Endothelial cell of umbilical vein (primary cell): Measurements from ENCODE around the gene GRK1.

Experiments
- CTCF ChIP-seq, 2 donors: IDR thresholded peaks; 1 replicate in 1 of 2; 2 replicates in 1 of 2; pipeline ENCODE4 v1.5.1; 2011; ENCODE audit warnings: low read length in 2 of 2, mild to moderate bottlenecking in 2 of 2, moderate library complexity in 2 of 2, control low read depth in 1 of 2, inconsistent platforms in 1 of 2, low read depth in 1 of 2; ENCODE audit not compliant: insufficient read depth in 1 of 2; ENCODE audit errors: extremely low read depth in 1 of 2
- EZH2 ChIP-seq: IDR thresholded peaks from 2 replicates; pipeline ENCODE4 v1.6.1; 2012; ENCODE audit warnings: borderline replicate concordance, low read depth, mild to moderate bottlenecking, moderate library complexity, low read length, inconsistent platforms; ENCODE audit not compliant: severe bottlenecking
- GATA2 ChIP-seq: IDR thresholded peaks from 2 replicates; pipeline ENCODE4 v1.7.0; 2011; ENCODE audit warnings: low read depth, mild to moderate bottlenecking, moderate library complexity, mixed read lengths, low read length; ENCODE audit not compliant: insufficient read length, insufficient read depth
- JUN ChIP-seq: IDR thresholded peaks from 2 replicates; pipeline ENCODE4 v1.6.1; 2011; ENCODE audit warnings: borderline replicate concordance, low read depth; ENCODE audit not compliant: insufficient read length, insufficient read depth
- POLR2A ChIP-seq: IDR thresholded peaks from 2 replicates; pipeline ENCODE4 v1.6.1; 2012; ENCODE audit warnings: low read depth, mild to moderate bottlenecking, control low read depth, low read length
- POLR2AphosphoS5 ChIP-seq: IDR thresholded peaks from 2 replicates; pipeline ENCODE4 v1.6.1; 2012; ENCODE audit warnings: low read depth, mild to moderate bottlenecking, control low read depth, low read length, moderate library complexity; ENCODE audit not compliant: insufficient read depth

DNA sequence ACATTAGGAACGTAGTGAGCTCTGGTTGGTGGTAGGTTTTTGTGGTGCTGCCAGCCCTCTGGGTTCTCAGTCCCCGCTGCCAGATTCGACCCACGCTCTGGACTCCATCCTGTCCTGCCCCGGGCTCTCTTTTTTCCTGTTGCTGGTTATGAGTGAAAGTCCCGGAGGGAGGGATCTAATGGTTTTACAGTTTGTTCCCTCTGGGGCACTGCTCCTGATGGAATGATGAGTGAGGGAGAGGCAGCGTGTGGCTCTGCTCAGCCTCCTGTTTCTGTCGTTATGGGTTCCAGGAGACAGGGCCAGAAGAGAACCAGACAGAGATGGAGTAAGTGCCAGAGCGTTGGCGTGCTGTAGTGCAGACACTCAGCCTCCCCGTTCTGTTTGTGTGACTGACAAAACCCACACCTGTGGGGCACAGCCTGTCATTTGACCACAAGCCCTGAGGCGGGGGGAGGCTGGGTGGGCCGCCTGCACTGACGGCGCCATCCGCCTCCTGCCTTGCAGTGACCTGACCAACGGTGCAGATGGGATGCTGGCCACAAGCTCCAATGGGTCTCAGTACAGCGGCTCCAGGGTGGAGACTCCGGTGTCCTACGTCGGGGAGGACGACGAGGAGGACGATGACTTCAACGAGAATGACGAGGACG is 27.3 kb upstream of the GRK1 start:
- TF ChIP-seq JUN, result no peak
- TF ChIP-seq POLR2A, result no peak
- no peak for TF ChIP-seq CTCF (IDR thresholded peaks at IDR 0.05; ENCODE audit: extremely low read depth in 1 of 2, insufficient read depth in 1 of 2, low read depth in 1 of 2, low read length in 2 of 2)
- no peak for TF ChIP-seq POLR2AphosphoS5
- no peak for TF ChIP-seq GATA2
- TF ChIP-seq EZH2, result no peak
